Measurements from ENCODE around the gene MRPL18. TPM values are rescaled to one million over a fixed set of nuclear protein-coding genes. Genes with fewer than 3 reads are reported as not detected.
"Not testable (repeated sequence)": the region's sequence is repeated elsewhere in the genome, so short reads cannot be mapped to it uniquely, and the experiment has no call there.

Gene MRPL18
- polyA plus RNA-seq, 3 donors, result 28.5 to 88.2 (median 74.1) TPM

DNA sequence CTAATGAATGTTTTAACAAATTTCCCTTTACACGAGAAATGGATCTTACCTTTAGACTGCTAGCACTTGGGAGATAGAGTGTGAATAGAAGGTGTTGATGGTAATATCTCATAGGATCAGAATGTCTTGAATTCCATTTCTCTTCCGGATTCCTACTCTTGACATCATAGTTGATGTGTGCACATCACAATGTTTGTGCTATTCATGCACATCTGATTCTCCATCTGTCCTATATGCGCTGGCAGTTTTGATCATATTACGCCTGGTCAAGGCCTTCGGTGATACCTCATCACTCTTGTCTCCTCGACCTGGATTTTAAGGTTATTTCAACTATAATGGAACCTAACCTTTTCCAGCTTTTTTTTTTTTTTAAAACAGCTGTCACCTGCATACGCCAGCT is 45.2 kb upstream of the MRPL18 start:
- H4K20me1 ChIP-seq (ENCODE audit: insufficient read depth, low read length), result peaks cover 95% of the 10 kb centered on the region
- H2AFZ ChIP-seq (ENCODE audit: insufficient read depth, low read depth, low read length, poor library complexity, severe bottlenecking), result no peak overlapping the region
- H3K9ac ChIP-seq (ENCODE audit: insufficient read depth, low read length, poor library complexity, severe bottlenecking), result no peak overlapping the region
- H3K36me3 ChIP-seq (replicated peaks in 1 of 2; ENCODE audit: control insufficient read depth in 1 of 2, insufficient read depth in 2 of 2, low read length in 2 of 2), result peaks cover 88 to 100% of the 10 kb centered on the region in 2 donors
- no peak overlapping the region for H3K4me3 ChIP-seq (replicated peaks in 1 of 3; ENCODE audit: low read depth in 2 of 3, low read length in 3 of 3)
- H3K4me1 ChIP-seq (ENCODE audit: control insufficient read depth in 1 of 2, insufficient read depth in 2 of 2, low read length in 2 of 2), result peaks cover 0 to under 1% of the 10 kb centered on the region in 2 donors
- no peak for DNase-seq
- H3K27ac ChIP-seq (ENCODE audit: low read depth in 1 of 2, low read length in 2 of 2), result no peak overlapping the region
- Mint-ChIP-seq H3K27me3 (ENCODE audit: low read depth in 3 of 3) (no peaks in the 10 kb centered on the region), H3K4me3 (no peak overlapping the region), H3K4me1 (peaks cover under 1% of the 10 kb centered on the region), H3K27ac (peak overlapping the region in 1 of 7 donors; percentile 20), H3K9me3 (no peaks in the 10 kb centered on the region), H3K36me3 (peaks cover 88 to 96% of the 10 kb centered on the region in 2 donors)
- H3K9me3 ChIP-seq (replicated peaks in 1 of 2; ENCODE audit: control insufficient read depth in 1 of 2, insufficient read depth in 1 of 2, low read length in 2 of 2), result no peaks in the 10 kb centered on the region
- no peak overlapping the region for H3K4me2 ChIP-seq (replicated peaks; ENCODE audit: extremely low read depth, low read length, poor library complexity, severe bottlenecking)
- no peaks in the 10 kb centered on the region for H3K27me3 ChIP-seq (ENCODE audit: control insufficient read depth in 2 of 2, insufficient read depth in 2 of 2, low read length in 2 of 2)
- 100% methylated on average over 2 of the region's 7 CpGs for WGBS (ENCODE audit: insufficient coverage)
- intact Hi-C loops (cut with micrococcal nuclease), result no loop called here
- TF ChIP-seq CTCF (IDR thresholded peaks at IDR 0.05), result no peak
- peaks cover 74% of the 10 kb centered on the region for H3K79me2 ChIP-seq (ENCODE audit: insufficient read depth, low read length)

DNA sequence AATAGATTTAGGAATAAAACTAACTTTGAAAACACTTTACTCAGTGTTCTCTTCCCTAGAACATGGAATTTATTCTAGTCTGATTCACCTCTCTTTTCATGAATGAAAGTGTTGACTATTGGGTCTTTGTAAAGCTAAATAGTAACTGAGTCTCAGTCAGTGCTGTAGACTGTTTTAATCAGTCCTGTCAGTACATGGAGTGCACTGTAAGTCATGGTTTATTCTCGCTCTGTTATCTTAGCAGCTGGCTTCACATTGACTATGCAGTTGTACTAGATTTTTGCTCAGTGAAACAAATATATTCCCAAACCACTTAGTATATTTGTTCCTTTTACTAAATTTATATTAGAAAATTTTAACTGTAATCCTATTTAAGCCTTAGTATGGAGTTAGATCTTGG is 43.5 kb upstream of the MRPL18 start:
- DNase-seq, result no peak
- peaks cover 91 to 100% of the 10 kb centered on the region in 2 donors for H3K36me3 ChIP-seq (replicated peaks in 1 of 2; ENCODE audit: control insufficient read depth in 1 of 2, insufficient read depth in 2 of 2, low read length in 2 of 2)
- peaks cover 92% of the 10 kb centered on the region for H4K20me1 ChIP-seq (ENCODE audit: insufficient read depth, low read length)
- Mint-ChIP-seq H3K9me3 (no peaks in the 10 kb centered on the region), H3K36me3 (peaks cover 85 to 93% of the 10 kb centered on the region in 2 donors), H3K4me1 (no peaks in the 10 kb centered on the region), H3K27ac (no peak overlapping the region), H3K4me3 (no peak overlapping the region), H3K27me3 (ENCODE audit: low read depth in 3 of 3) (no peaks in the 10 kb centered on the region)
- intact Hi-C loops (cut with micrococcal nuclease), result no loop called here
- no peak overlapping the region for H2AFZ ChIP-seq (ENCODE audit: insufficient read depth, low read depth, low read length, poor library complexity, severe bottlenecking)
- peaks cover 65% of the 10 kb centered on the region for H3K79me2 ChIP-seq (ENCODE audit: insufficient read depth, low read length)
- no peak overlapping the region for H3K9ac ChIP-seq (ENCODE audit: insufficient read depth, low read length, poor library complexity, severe bottlenecking)
- H3K9me3 ChIP-seq (replicated peaks in 1 of 2; ENCODE audit: control insufficient read depth in 1 of 2, insufficient read depth in 1 of 2, low read length in 2 of 2), result no peaks in the 10 kb centered on the region
- H3K4me3 ChIP-seq (replicated peaks in 1 of 3; ENCODE audit: low read depth in 2 of 3, low read length in 3 of 3), result no peak overlapping the region
- H3K27ac ChIP-seq (ENCODE audit: low read depth in 1 of 2, low read length in 2 of 2), result no peak overlapping the region
- no peak for TF ChIP-seq CTCF (IDR thresholded peaks at IDR 0.05)
- WGBS (ENCODE audit: insufficient coverage), result no CpG with 5 or more reads among the region's 1 CpG
- H3K4me2 ChIP-seq (replicated peaks; ENCODE audit: extremely low read depth, low read length, poor library complexity, severe bottlenecking), result no peak overlapping the region
- H3K4me1 ChIP-seq (ENCODE audit: control insufficient read depth in 1 of 2, insufficient read depth in 2 of 2, low read length in 2 of 2), result no peaks in the 10 kb centered on the region
- H3K27me3 ChIP-seq (ENCODE audit: control insufficient read depth in 2 of 2, insufficient read depth in 2 of 2, low read length in 2 of 2), result no peaks in the 10 kb centered on the region

- Mint-ChIP-seq H3K27ac (peak overlapping the region in 2 of 7 donors; percentile 47 to 60), H3K36me3 (peaks cover 86 to 89% of the 10 kb centered on the region in 2 donors)
- intact Hi-C loops (cut with micrococcal nuclease); DNase-seq; H3K4me2 ChIP-seq (replicated peaks; ENCODE audit: extremely low read depth, low read length, poor library complexity, severe bottlenecking); H3K27me3 ChIP-seq (ENCODE audit: control insufficient read depth in 2 of 2, insufficient read depth in 2 of 2, low read length in 2 of 2); H2AFZ ChIP-seq (ENCODE audit: insufficient read depth, low read depth, low read length, poor library complexity, severe bottlenecking); H3K9me3 Mint-ChIP-seq; H3K4me1 ChIP-seq (ENCODE audit: control insufficient read depth in 1 of 2, insufficient read depth in 2 of 2, low read length in 2 of 2); H3K9ac ChIP-seq (ENCODE audit: insufficient read depth, low read length, poor library complexity, severe bottlenecking); H3K9me3 ChIP-seq (replicated peaks in 1 of 2; ENCODE audit: control insufficient read depth in 1 of 2, insufficient read depth in 1 of 2, low read length in 2 of 2); H3K4me1 Mint-ChIP-seq; H3K27ac ChIP-seq (ENCODE audit: low read depth in 1 of 2, low read length in 2 of 2); H3K4me3 Mint-ChIP-seq; H3K4me3 ChIP-seq (replicated peaks in 1 of 3; ENCODE audit: low read depth in 2 of 3, low read length in 3 of 3); H3K27me3 Mint-ChIP-seq (ENCODE audit: low read depth in 3 of 3): not testable (repeated sequence)
- Histone ChIP-seq H3K36me3 (replicated peaks in 1 of 2; ENCODE audit: control insufficient read depth in 1 of 2, insufficient read depth in 2 of 2, low read length in 2 of 2) (peaks cover 91 to 100% of the 10 kb centered on the region in 2 donors), H3K79me2 (ENCODE audit: insufficient read depth, low read length) (peaks cover 61% of the 10 kb centered on the region), H4K20me1 (ENCODE audit: insufficient read depth, low read length) (peaks cover 91% of the 10 kb centered on the region)
- no CpG with 5 or more reads among the region's 7 CpGs for WGBS (ENCODE audit: insufficient coverage)
These were observed 42.1 kb upstream of the MRPL18 start for GRCh38 chr6:159748127-159748526.

Data from CD14-positive monocyte (primary cell).